ENCODE measurements around the gene ELF2. TPM values are rescaled to one million over a fixed set of nuclear protein-coding genes. Genes with fewer than 3 reads are reported as not detected.

The ELF2 gene
- total RNA-seq, 2 donors from 2014 or later: 47.6 to 53.9 TPM

- no peaks in the 10 kb centered on the region for H3K9me3 Mint-ChIP-seq
- Histone ChIP-seq H3K27ac (ENCODE audit: low read depth, low read length) (peak overlapping the region; percentile 88), H3K9ac (ENCODE audit: extremely low read depth, low read length, poor library complexity, severe bottlenecking) (peak overlapping the region; percentile 74), H3K4me3 (ENCODE audit: low read length) (peak overlapping the region; percentile 94), H3K9me3 (ENCODE audit: control insufficient read depth, low read length) (no peaks in the 10 kb centered on the region), H3K27me3 (ENCODE audit: control insufficient read depth, insufficient read depth, low read length, poor library complexity, severe bottlenecking) (no peaks in the 10 kb centered on the region), H3K4me1 (ENCODE audit: control insufficient read depth, insufficient read depth, low read length) (peaks cover 4% of the 10 kb centered on the region), H3K36me3 (ENCODE audit: control insufficient read depth, insufficient read depth, low read length) (peaks cover 3% of the 10 kb centered on the region)
- DNase-seq: no peak
- peaks cover 9% of the 10 kb centered on the region for H3K36me3 Mint-ChIP-seq (ENCODE audit: low read depth)
- peaks cover 20% of the 10 kb centered on the region for H3K4me1 Mint-ChIP-seq
- 3% methylated on average over 2 of the region's 2 CpGs; no CpG with 5 or more reads in 1 of the 2 experiments for WGBS, 2 experiments (ENCODE audit: insufficient coverage in 1 of 2, insufficient read length in 1 of 2)
- peak overlapping the region; percentile 99 for H3K4me3 Mint-ChIP-seq
- H3K27me3 Mint-ChIP-seq (ENCODE audit: insufficient read depth): no peaks in the 10 kb centered on the region
- H3K27ac Mint-ChIP-seq: peak overlapping the region; percentile 93
- no peak for TF ChIP-seq CTCF (conservative IDR thresholded peaks at IDR 0.05)
Observed at GRCh38 chr4:139084804-139085093, 92.3 kb downstream of the ELF2 start.

GRCh38 chr4:139083956-139084803 lies 92.8 kb downstream of the ELF2 start:
- TF ChIP-seq CTCF (conservative IDR thresholded peaks at IDR 0.05): peak; percentile 65
- WGBS, 2 experiments (ENCODE audit: insufficient coverage in 1 of 2, insufficient read length in 1 of 2): 0% methylated on average over 19 to 68 of the region's 68 CpGs
- H3K27ac Mint-ChIP-seq: peak overlapping the region; percentile 97

GRCh38 chr4:139083607-139083955 lies 93.4 kb downstream of the ELF2 start:
- Histone ChIP-seq H3K27me3 (ENCODE audit: control insufficient read depth, insufficient read depth, low read length, poor library complexity, severe bottlenecking) (no peaks in the 10 kb centered on the region), H3K9ac (ENCODE audit: extremely low read depth, low read length, poor library complexity, severe bottlenecking) (peak overlapping the region; percentile 86), H3K4me3 (ENCODE audit: low read length) (peak overlapping the region; percentile 94), H3K4me1 (ENCODE audit: control insufficient read depth, insufficient read depth, low read length) (peaks cover 4% of the 10 kb centered on the region), H3K9me3 (ENCODE audit: control insufficient read depth, low read length) (no peaks in the 10 kb centered on the region), H3K36me3 (ENCODE audit: control insufficient read depth, insufficient read depth, low read length) (peaks cover 3% of the 10 kb centered on the region), H3K27ac (ENCODE audit: low read depth, low read length) (peak overlapping the region; percentile 88)
- Mint-ChIP-seq H3K9me3 (no peaks in the 10 kb centered on the region), H3K4me1 (peaks cover 20% of the 10 kb centered on the region), H3K4me3 (peak overlapping the region; percentile 99), H3K36me3 (ENCODE audit: low read depth) (peaks cover 9% of the 10 kb centered on the region), H3K27me3 (ENCODE audit: insufficient read depth) (no peaks in the 10 kb centered on the region), H3K27ac (peak overlapping the region; percentile 97)
- WGBS, 2 experiments (ENCODE audit: insufficient coverage in 1 of 2, insufficient read length in 1 of 2): 0 to 1% methylated on average over 26 to 34 of the region's 34 CpGs
- peak; percentile 86 for DNase-seq
- TF ChIP-seq CTCF (conservative IDR thresholded peaks at IDR 0.05): peak; percentile 35

More at GRCh38 chr4:139083956-139084803, 92.8 kb downstream of the ELF2 start:
- Histone ChIP-seq H3K9me3 (ENCODE audit: control insufficient read depth, low read length) (no peaks in the 10 kb centered on the region), H3K4me3 (ENCODE audit: low read length) (peak overlapping the region; percentile 94), H3K9ac (ENCODE audit: extremely low read depth, low read length, poor library complexity, severe bottlenecking) (peak overlapping the region; percentile 86), H3K4me1 (ENCODE audit: control insufficient read depth, insufficient read depth, low read length) (peaks cover 4% of the 10 kb centered on the region), H3K36me3 (ENCODE audit: control insufficient read depth, insufficient read depth, low read length) (peaks cover 3% of the 10 kb centered on the region), H3K27me3 (ENCODE audit: control insufficient read depth, insufficient read depth, low read length, poor library complexity, severe bottlenecking) (no peaks in the 10 kb centered on the region), H3K27ac (ENCODE audit: low read depth, low read length) (peak overlapping the region; percentile 88)
- Mint-ChIP-seq H3K4me1 (peaks cover 20% of the 10 kb centered on the region), H3K36me3 (ENCODE audit: low read depth) (peaks cover 9% of the 10 kb centered on the region), H3K27me3 (ENCODE audit: insufficient read depth) (no peaks in the 10 kb centered on the region), H3K4me3 (peak overlapping the region; percentile 99), H3K9me3 (no peaks in the 10 kb centered on the region)
- DNase-seq: peak; percentile 95
